D721Med (cell line): ENCODE results near the gene ZFAND6.

Experiments used
- DNase-seq: peaks from one replicate; pipeline ENCODE4 v3.0.0; 2011; ENCODE audit warnings: low spot score; ENCODE audit not compliant: insufficient read length
- FAIRE-seq: peaks from 2 replicates; lab custom pipeline; 2011; peaks lifted over from hg19 to GRCh38; lab: Jason Lieb, UNC
- TF ChIP-seq, protein P1 (sequence below): IDR thresholded peaks from 2 replicates; pipeline ENCODE4 v1.5.1; 2012; ENCODE audit warnings: mild to moderate bottlenecking, control low read depth; ENCODE audit not compliant: insufficient read depth; ENCODE audit errors: missing control alignments

ZFAND6 gene

DNA sequence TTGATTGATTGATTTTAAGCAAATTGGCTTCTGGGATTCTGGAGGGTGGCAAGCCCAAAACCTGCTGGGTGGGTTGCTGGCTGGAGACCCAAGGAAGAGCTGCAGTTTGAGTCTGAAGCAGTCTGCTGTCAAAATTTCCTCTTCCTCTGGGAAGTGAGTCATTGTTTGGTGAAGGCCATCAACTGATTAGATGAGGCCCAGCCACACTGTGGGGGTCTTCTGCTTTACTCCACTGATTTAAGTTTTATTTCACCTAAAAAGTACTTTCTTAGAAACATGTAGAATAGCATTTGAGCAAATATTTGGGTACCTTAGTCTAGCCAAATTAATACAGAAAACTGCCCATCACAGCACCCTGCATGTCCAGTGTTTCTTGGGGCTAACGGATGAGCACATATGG lies 127.1 kb downstream of the ZFAND6 start:
- DNase-seq (no peak), FAIRE-seq (no peak)
- TF ChIP-seq, protein P1, sequence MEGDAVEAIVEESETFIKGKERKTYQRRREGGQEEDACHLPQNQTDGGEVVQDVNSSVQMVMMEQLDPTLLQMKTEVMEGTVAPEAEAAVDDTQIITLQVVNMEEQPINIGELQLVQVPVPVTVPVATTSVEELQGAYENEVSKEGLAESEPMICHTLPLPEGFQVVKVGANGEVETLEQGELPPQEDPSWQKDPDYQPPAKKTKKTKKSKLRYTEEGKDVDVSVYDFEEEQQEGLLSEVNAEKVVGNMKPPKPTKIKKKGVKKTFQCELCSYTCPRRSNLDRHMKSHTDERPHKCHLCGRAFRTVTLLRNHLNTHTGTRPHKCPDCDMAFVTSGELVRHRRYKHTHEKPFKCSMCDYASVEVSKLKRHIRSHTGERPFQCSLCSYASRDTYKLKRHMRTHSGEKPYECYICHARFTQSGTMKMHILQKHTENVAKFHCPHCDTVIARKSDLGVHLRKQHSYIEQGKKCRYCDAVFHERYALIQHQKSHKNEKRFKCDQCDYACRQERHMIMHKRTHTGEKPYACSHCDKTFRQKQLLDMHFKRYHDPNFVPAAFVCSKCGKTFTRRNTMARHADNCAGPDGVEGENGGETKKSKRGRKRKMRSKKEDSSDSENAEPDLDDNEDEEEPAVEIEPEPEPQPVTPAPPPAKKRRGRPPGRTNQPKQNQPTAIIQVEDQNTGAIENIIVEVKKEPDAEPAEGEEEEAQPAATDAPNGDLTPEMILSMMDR: no peak
